ENCODE measurements around the gene SRMS.

- TF ChIP-seq, protein P1, sequence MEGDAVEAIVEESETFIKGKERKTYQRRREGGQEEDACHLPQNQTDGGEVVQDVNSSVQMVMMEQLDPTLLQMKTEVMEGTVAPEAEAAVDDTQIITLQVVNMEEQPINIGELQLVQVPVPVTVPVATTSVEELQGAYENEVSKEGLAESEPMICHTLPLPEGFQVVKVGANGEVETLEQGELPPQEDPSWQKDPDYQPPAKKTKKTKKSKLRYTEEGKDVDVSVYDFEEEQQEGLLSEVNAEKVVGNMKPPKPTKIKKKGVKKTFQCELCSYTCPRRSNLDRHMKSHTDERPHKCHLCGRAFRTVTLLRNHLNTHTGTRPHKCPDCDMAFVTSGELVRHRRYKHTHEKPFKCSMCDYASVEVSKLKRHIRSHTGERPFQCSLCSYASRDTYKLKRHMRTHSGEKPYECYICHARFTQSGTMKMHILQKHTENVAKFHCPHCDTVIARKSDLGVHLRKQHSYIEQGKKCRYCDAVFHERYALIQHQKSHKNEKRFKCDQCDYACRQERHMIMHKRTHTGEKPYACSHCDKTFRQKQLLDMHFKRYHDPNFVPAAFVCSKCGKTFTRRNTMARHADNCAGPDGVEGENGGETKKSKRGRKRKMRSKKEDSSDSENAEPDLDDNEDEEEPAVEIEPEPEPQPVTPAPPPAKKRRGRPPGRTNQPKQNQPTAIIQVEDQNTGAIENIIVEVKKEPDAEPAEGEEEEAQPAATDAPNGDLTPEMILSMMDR (conservative IDR thresholded peaks at IDR 0.05 in 1 of 2, IDR thresholded peaks at IDR 0.05 in 1 of 2; ENCODE audit: low read depth in 1 of 2, low read length in 2 of 2), result no peak
- no peak for TF ChIP-seq EZH2 (IDR thresholded peaks at IDR 0.05; ENCODE audit: low read length, missing control alignments)
These were observed 40.3 kb downstream of the SRMS start for GRCh38 chr20:63507083-63507743.
